Lung microvascular endothelial cell (primary cell): Measurements from ENCODE around the gene PPM1B. TPM values are rescaled to one million over a fixed set of nuclear protein-coding genes. Genes with fewer than 3 reads are reported as not detected.
"Not testable (repeated sequence)": the region's sequence is repeated elsewhere in the genome, so short reads cannot be mapped to it uniquely, and the experiment has no call there.

Source experiments
- DNase-seq, 2 donors: peaks; one replicate each; pipeline versions ENCODE4 v3.0.0 to v3.0.0-alpha.2; 2010; ENCODE audit warnings: low read depth in 2 of 2
- total RNA-seq: library from RNA; depleted of rRNA; stranded (reverse); fragments of >200 nt; gene quantifications from 2 replicates; pipeline ENCODE4 v1.2.1, GENCODE V29; 2014

Gene PPM1B
- total RNA-seq, 1 donor from 2014 or later, result 23.2 TPM

DNA sequence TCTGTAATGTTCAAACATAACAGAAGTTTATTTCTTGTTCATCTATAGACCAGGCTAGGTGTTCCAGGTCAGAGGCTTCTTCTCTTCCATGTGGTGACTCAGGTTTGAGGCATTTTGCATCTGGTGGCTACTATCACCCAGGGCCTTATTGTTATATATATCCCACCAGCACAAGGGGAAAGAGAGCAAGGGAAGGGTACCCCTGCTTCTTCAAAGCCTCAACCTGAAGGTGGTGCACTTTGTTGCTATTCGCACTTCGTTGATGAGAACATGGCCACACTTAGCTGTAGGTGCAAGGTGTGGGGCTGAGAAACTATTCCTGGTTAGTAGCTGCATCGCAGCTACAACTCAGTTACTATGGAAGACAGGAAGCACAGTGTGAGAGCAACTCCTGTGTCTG lies 79.2 kb downstream of the PPM1B start:
- DNase-seq, result no peak

DNA sequence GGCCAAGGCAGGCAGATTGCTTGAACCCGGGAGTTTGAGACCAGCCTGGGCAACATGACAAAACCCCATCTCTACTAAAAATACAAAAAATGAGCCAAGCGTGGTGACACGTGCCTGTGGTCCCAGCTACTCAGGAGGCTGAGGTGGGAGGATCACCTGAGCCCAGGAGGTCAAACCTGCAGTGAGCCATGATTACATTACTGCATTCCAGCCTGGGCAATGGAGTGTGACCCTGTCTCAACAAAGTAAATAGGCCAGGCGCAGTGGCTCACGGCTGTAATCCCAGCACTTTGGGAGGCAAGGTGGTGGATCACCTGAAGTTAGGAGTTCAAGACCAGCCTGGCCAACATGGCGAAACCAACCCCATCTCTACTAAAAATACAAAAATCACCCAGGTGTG lies 80.6 kb downstream of the PPM1B start:
- DNase-seq, result not testable (repeated sequence)

DNA sequence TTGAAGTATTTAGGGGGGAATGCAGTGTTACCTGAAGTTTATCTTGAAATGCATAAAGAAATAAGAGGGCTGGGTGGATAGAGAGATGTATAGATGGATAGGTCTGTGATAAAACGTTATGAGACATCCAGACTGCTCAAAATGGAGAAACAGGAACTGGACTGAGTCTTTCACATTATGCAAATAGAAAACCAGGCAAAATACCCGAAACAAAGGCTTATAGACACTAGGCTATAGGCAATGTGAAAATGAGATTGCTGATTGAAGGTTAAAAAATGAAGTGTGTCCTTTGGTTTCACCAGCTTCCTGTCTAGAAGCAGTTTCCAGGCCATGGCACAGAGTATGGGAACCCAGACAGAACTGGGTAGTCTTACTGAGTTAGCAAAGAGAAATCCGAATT lies 81.7 kb downstream of the PPM1B start:
- no peak for DNase-seq

- DNase-seq, result no peak
Observed at GRCh38 chr2:44254023-44254422, 85.3 kb downstream of the PPM1B start.

DNA sequence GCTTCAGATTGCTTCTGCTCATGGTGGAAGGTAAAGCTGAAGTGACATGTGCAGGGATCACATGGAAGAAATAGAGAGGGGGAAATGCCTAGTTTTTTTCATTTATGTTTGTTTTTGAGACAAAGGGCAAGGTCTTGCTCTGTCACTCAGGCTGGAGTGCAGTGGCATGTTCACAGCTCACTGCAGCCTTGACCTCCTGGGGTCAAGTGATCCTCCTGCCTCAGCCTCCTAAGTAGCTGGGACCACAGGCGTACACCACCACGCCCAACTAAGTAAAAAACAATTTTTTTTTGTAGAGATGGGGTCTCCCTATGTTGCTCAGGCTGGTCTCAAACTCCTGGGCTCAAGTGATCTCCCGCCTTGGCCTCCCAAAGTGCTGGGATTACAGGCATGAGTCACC lies 87.0 kb downstream of the PPM1B start:
- not testable (repeated sequence) for DNase-seq

DNA sequence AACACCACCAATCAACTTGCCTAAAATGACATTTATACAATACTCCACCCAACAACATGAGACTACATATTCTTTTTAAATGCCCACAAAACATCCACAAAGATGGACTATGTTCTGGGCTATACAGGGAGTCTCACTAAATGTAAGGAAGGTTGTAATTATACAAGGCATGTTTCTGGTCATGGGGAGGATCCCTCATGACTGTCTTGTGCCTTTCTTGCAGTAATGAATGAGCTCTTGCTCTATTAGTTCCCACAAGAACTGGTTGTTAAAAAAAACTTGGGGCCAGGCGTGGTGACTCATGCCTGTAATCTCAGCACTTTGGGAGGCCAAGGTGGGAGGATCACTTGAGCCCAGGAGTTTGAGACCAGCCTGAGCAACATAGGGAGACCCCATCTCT lies 89.1 kb downstream of the PPM1B start:
- DNase-seq, result not testable (repeated sequence)

GRCh38 chr2:44267269-44267795 lies 98.7 kb downstream of the PPM1B start:
- DNase-seq, result no peak

DNA sequence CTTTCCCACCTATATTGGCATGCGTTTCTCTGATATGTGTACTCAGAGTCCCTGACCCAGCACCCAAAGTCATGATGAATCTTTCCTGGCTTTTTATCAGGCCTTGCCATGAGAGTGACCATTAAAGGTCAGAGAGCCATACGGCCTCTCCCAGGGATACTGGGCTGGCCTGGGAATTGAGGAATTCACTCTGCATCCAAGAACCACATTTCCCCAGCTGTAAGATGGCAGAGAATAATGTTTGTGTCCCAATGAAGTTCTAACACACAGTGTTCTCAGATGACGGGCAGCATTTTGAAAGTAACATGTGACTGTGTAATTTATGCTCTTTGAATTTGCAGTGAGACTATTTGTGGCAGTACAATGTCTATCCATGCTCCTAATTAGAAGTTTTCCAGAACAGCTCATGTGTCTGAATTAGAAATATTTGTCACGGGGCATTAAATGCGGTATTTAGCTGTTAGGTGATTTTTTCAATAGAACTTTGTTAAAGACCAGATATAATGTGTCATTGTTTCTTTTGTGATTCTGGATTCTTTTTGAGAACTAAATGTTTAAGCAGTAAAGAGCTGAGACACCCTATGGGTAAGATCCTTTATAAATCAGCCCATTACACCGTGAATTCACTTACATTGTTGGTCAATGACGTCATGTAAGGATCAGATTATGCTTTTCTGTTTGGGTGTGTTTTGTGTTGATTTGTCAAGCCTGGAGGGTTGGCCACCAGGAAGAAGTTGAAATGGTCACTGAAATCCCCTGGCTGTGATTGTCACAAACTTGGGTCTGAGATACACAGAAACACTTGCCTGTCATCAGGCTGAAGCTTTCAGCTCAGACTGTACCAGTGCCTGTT lies 99.3 kb downstream of the PPM1B start:
- no peak for DNase-seq

- DNase-seq, result no peak
Observed at GRCh38 chr2:44269831-44270230, 101.2 kb downstream of the PPM1B start.

- no peak for DNase-seq
Observed at GRCh38 chr2:44271296-44271695, 102.6 kb downstream of the PPM1B start.

DNA sequence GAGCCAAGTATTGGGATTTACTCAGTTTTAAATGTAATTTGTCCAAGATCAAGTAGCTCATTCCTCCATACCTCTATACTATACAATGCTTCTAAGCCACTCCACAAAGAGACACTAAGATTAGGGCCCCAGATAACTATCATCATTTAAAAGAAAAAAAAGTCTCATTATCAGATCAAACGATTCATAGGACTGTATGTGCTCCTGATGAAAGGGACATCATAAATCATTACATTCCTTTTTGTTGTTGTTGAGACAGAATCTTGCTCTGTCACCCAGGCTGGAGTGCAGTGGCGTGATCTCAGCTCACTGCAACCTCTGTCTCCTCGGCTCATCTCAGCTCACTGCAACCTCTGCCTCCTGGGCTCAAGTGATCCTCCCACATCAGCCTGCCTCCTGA lies 104.4 kb downstream of the PPM1B start:
- no peak for DNase-seq

GRCh38 chr2:44273596-44273995 lies 104.9 kb downstream of the PPM1B start:
- DNase-seq, result no peak

GRCh38 chr2:44275927-44276303 lies 107.2 kb downstream of the PPM1B start:
- DNase-seq, result no peak

GRCh38 chr2:44277541-44277940 lies 108.9 kb downstream of the PPM1B start:
- no peak for DNase-seq

DNA sequence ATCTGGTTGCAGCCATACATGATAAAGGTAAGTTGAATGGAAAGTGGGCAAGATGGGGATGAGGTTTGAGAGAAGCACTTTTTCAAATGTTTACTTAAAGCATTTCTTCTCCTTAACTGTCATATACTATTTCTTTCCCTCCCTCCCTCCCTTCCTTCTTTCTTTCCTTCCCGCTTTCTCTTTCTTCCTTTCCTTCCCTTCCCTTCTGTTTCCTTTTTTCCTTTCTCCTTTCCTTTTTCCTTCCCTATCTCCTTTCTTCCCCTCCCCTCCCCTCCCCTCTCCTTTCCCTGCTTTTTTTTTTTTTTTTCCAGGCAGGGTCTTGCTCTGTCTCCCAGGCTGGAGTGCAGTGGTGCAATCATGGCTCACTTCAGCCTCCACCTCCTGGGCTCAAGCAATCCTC lies 112.2 kb downstream of the PPM1B start:
- no peak for DNase-seq

Other genes with a start within 250 kb of the PPM1B start
- gene LRPPRC, start 172.9 kb upstream of the PPM1B start, total RNA-seq, result 40.1 and 40.5 TPM in 2 replicates
- not detected in 2 replicates for gene SLC3A1, start 106.6 kb downstream of the PPM1B start, total RNA-seq
- gene PREPL, start 192.6 kb downstream of the PPM1B start, total RNA-seq, result 7.6 and 16.1 TPM in 2 replicates
- gene CAMKMT, start 193.1 kb downstream of the PPM1B start, total RNA-seq, result 2.4 and 2.6 TPM in 2 replicates